Dedifferentiated amniotic fluid mesenchymal stem cell (primary cell): ENCODE data around the gene VSIR.

Experiments
- DNase-seq: peaks from one replicate; pipeline ENCODE4 v3.0.0-alpha.2; 2016; ENCODE audit errors: extremely low spot score

VSIR gene

GRCh38 chr10:71727738-71728737, 45.3 kb downstream of the VSIR start:
- DNase-seq, result no peak

- DNase-seq, result no peak
Measured at GRCh38 chr10:71727105-71727737, 46.1 kb downstream of the VSIR start.

GRCh38 chr10:71726580-71727104, 46.7 kb downstream of the VSIR start:
- no peak for DNase-seq

- DNase-seq, result no peak
Measured at GRCh38 chr10:71725998-71726579, 47.2 kb downstream of the VSIR start.

GRCh38 chr10:71725249-71725648, 48.1 kb downstream of the VSIR start:
- DNase-seq, result no peak

GRCh38 chr10:71724539-71724938, 48.8 kb downstream of the VSIR start:
- no peak for DNase-seq

GRCh38 chr10:71723311-71723710, 50.0 kb downstream of the VSIR start:
- DNase-seq, result no peak

- no peak for DNase-seq
Measured at GRCh38 chr10:71722849-71723248, 50.5 kb downstream of the VSIR start.

GRCh38 chr10:71721313-71721712, 52.0 kb downstream of the VSIR start:
- DNase-seq, result no peak

- no peak for DNase-seq
Measured at GRCh38 chr10:71720288-71720687, 53.0 kb downstream of the VSIR start.

GRCh38 chr10:71719464-71720201, 53.7 kb downstream of the VSIR start, which contains the start of gene C10orf105:
TSS of gene C10orf105 (minus strand) at chr10:71719778. CDS start at chr10:71716337, 3,441 bp downstream.
- no peak for DNase-seq

- DNase-seq, result no peak
Measured at GRCh38 chr10:71719042-71719441, 54.3 kb downstream of the VSIR start.

- no peak for DNase-seq
Measured at GRCh38 chr10:71718165-71718698, 55.1 kb downstream of the VSIR start.

- no peak for DNase-seq
Measured at GRCh38 chr10:71717551-71717951, 55.8 kb downstream of the VSIR start.

- DNase-seq, result no peak
Measured at GRCh38 chr10:71717056-71717455, 56.3 kb downstream of the VSIR start.

GRCh38 chr10:71716426-71716825, 56.9 kb downstream of the VSIR start:
- no peak for DNase-seq

GRCh38 chr10:71715860-71716259, 57.5 kb downstream of the VSIR start:
- no peak for DNase-seq

GRCh38 chr10:71715026-71715425, 58.3 kb downstream of the VSIR start:
- DNase-seq, result no peak

- no peak for DNase-seq
Measured at GRCh38 chr10:71714592-71714991, 58.7 kb downstream of the VSIR start.

- DNase-seq, result no peak
Measured at GRCh38 chr10:71714031-71714410, 59.3 kb downstream of the VSIR start.
